HG03432 (cell line): ENCODE measurements around the gene RAB34.
A peak's percentile ranks its signal among the peaks of the same experiment; 100 is the strongest.

Experiments
- ATAC-seq: cut with Tn5 transposase; IDR thresholded peaks from one replicate; pipeline ENCODE4 v1.9.1; 2021; ENCODE audit warnings: mild to moderate bottlenecking, moderate library complexity; ENCODE audit not compliant: unreplicated experiment

The RAB34 gene

GRCh38 chr17:28712705-28713415, 4.8 kb downstream of the RAB34 start:
- no peak for ATAC-seq

GRCh38 chr17:28712032-28712704, 5.5 kb downstream of the RAB34 start:
- ATAC-seq: peak; percentile 21

GRCh38 chr17:28711723-28712031, 6.0 kb downstream of the RAB34 start, which contains the start of gene PROCA1:
PROCA1 (minus strand) TSS chr17:28711888; CDS start chr17:28711660, 228 bp downstream.
- ATAC-seq: no peak

- peak; percentile 88 for ATAC-seq
Measured at GRCh38 chr17:28710861-28711722, 6.6 kb downstream of the RAB34 start.

- ATAC-seq: no peak
Measured at GRCh38 chr17:28707339-28707720, 10.3 kb downstream of the RAB34 start.

- ATAC-seq: no peak
Measured at GRCh38 chr17:28706471-28707338, 11.0 kb downstream of the RAB34 start.

- ATAC-seq: no peak
Measured at GRCh38 chr17:28705728-28706334, 11.8 kb downstream of the RAB34 start.

- ATAC-seq: no peak
Measured at GRCh38 chr17:28705074-28705659, 12.5 kb downstream of the RAB34 start.

GRCh38 chr17:28704219-28704858, 13.3 kb downstream of the RAB34 start:
- no peak for ATAC-seq

GRCh38 chr17:28703552-28704218, 14.0 kb downstream of the RAB34 start:
- no peak for ATAC-seq

- ATAC-seq: no peak
Measured at GRCh38 chr17:28702752-28703150, 14.9 kb downstream of the RAB34 start.

GRCh38 chr17:28702026-28702751, 15.5 kb downstream of the RAB34 start:
- no peak for ATAC-seq

- no peak for ATAC-seq
Measured at GRCh38 chr17:28700830-28701492, 16.7 kb downstream of the RAB34 start.

- ATAC-seq: no peak
Measured at GRCh38 chr17:28700278-28700677, 17.4 kb downstream of the RAB34 start.

GRCh38 chr17:28698253-28698941, 19.3 kb downstream of the RAB34 start:
- no peak for ATAC-seq

GRCh38 chr17:28693869-28694268, 23.8 kb downstream of the RAB34 start:
- no peak for ATAC-seq

GRCh38 chr17:28689011-28689410, 28.7 kb downstream of the RAB34 start:
- ATAC-seq: no peak
